Glutamatergic neuron (in vitro differentiated cells): Measurements from ENCODE around the gene BOLA3. TPM values are rescaled to one million over a fixed set of nuclear protein-coding genes. Genes with fewer than 3 reads are reported as not detected.

Source experiments
- DNase-seq: peaks from one replicate; pipeline ENCODE4 v3.0.0; 2022
- H3K27ac Mint-ChIP-seq: one replicate; pipeline ENCODE4 v1.8.0; 2020; ENCODE audit warnings: mild to moderate bottlenecking, mixed read lengths, inconsistent platforms; ENCODE audit not compliant: unreplicated experiment
- H3K27me3 Mint-ChIP-seq: one replicate; pipeline ENCODE4 v1.8.0; 2020; ENCODE audit warnings: mild to moderate bottlenecking, moderate library complexity, mixed read lengths, inconsistent platforms; ENCODE audit not compliant: unreplicated experiment
- H3K36me3 Mint-ChIP-seq: one replicate; pipeline ENCODE4 v1.8.0; 2020; ENCODE audit warnings: mild to moderate bottlenecking, mixed read lengths, inconsistent platforms; ENCODE audit not compliant: unreplicated experiment
- H3K4me1 Mint-ChIP-seq: one replicate; pipeline ENCODE4 v1.8.0; 2020; ENCODE audit warnings: mild to moderate bottlenecking, low read depth, mixed read lengths, inconsistent platforms; ENCODE audit not compliant: unreplicated experiment
- H3K4me3 Mint-ChIP-seq: one replicate; pipeline ENCODE4 v1.8.0; 2020; ENCODE audit warnings: mild to moderate bottlenecking, mixed read lengths, inconsistent platforms; ENCODE audit not compliant: unreplicated experiment
- H3K9me3 Mint-ChIP-seq: one replicate; pipeline ENCODE4 v1.8.0; 2020; ENCODE audit warnings: mild to moderate bottlenecking, moderate library complexity, mixed read lengths, inconsistent platforms; ENCODE audit not compliant: unreplicated experiment
- total RNA-seq: library from RNA; stranded (reverse); fragmentation: NEBNext Ultra II Directional; extraction: Animal tissue kit (Norgen Biotek cat#: 25700); gene quantifications from one replicate; pipeline ENCODE4 v1.2.1, GENCODE V29; 2021; ENCODE audit not compliant: unreplicated experiment
- TF ChIP-seq, protein P1 (sequence below): fragments of 200-600 bp; sonication (generic); IDR thresholded peaks from one replicate; pipeline ENCODE4 v1.5.0; 2021; ENCODE audit not compliant: partially characterized antibody, unreplicated experiment

Gene BOLA3
- total RNA-seq, 1 donor from 2014 or later: 17.7 TPM

DNA sequence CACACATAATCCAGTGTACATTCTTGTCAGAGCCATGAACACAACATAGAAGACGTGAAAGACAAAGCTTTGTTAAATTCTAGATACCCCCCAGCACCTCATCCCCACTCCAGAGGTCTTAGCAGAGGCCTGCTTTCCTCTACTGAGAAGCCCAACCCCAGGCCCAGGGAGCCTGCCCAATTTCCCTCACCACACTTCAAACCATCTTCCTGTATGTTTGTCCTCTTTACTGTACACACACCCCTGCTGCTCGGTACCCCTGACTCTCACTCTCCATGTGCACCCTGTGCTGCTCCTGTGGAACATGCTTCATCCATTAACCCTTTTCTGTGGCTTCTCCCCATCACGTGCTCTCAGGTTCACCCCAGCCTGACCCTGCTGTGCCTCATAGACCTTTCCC is 37.2 kb downstream of the BOLA3 start:
- Mint-ChIP-seq H3K36me3 (no peaks in the 10 kb centered on the region), H3K9me3 (peaks cover 10% of the 10 kb centered on the region), H3K27ac (no peak overlapping the region), H3K4me1 (peaks cover 14% of the 10 kb centered on the region), H3K4me3 (no peak overlapping the region), H3K27me3 (peaks cover 9% of the 10 kb centered on the region)
- no peak for DNase-seq
- TF ChIP-seq, protein P1, sequence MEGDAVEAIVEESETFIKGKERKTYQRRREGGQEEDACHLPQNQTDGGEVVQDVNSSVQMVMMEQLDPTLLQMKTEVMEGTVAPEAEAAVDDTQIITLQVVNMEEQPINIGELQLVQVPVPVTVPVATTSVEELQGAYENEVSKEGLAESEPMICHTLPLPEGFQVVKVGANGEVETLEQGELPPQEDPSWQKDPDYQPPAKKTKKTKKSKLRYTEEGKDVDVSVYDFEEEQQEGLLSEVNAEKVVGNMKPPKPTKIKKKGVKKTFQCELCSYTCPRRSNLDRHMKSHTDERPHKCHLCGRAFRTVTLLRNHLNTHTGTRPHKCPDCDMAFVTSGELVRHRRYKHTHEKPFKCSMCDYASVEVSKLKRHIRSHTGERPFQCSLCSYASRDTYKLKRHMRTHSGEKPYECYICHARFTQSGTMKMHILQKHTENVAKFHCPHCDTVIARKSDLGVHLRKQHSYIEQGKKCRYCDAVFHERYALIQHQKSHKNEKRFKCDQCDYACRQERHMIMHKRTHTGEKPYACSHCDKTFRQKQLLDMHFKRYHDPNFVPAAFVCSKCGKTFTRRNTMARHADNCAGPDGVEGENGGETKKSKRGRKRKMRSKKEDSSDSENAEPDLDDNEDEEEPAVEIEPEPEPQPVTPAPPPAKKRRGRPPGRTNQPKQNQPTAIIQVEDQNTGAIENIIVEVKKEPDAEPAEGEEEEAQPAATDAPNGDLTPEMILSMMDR: no peak

DNA sequence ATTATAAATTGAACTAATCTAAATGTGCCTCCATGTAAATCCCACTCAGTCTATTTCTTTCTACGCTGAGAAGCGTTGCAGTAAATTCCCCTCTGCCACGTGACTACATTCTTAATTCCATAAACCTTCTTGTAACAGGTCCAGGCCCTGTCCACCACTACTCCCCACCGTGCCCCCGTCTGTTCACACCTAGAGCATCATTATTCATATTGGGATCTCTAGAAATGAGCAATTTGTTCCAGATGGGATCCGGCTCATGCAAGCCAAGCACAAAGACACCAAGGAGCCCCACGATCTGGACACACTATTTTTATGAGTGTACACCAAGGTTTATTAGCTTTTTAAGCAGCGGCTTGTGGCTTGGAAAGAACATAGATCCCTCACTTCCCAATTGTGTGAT is 38.2 kb downstream of the BOLA3 start:
- Mint-ChIP-seq H3K36me3 (no peaks in the 10 kb centered on the region), H3K27ac (no peak overlapping the region), H3K27me3 (peaks cover 11% of the 10 kb centered on the region), H3K4me1 (peaks cover 14% of the 10 kb centered on the region), H3K4me3 (no peak overlapping the region), H3K9me3 (peaks cover 12% of the 10 kb centered on the region)
- DNase-seq: no peak
- TF ChIP-seq, protein P1: no peak

DNA sequence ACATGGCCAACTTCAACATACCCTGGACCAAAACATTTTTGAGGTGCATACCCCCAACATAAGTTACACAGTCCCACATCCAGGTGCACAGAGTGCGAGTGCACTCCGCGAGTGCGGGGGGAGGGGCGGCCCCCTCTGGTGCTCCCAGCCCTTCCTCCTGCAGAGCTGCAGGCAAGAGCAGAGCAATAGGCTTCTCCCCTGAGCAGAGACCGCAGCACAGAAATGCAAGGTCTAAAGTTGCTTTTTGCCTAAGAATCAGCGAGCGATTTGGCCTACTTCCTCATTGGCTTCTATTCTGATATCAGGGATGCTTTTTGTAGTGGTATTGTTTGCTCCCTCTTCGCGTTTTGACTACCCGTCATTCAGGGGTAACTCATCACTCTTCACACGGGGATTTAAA is 40.6 kb downstream of the BOLA3 start:
- Mint-ChIP-seq H3K9me3 (peaks cover 16% of the 10 kb centered on the region), H3K27me3 (peaks cover 17% of the 10 kb centered on the region), H3K36me3 (no peaks in the 10 kb centered on the region), H3K4me3 (no peak overlapping the region), H3K4me1 (peaks cover 14% of the 10 kb centered on the region), H3K27ac (no peak overlapping the region)
- DNase-seq: peak; percentile 40
- TF ChIP-seq, protein P1: no peak

DNA sequence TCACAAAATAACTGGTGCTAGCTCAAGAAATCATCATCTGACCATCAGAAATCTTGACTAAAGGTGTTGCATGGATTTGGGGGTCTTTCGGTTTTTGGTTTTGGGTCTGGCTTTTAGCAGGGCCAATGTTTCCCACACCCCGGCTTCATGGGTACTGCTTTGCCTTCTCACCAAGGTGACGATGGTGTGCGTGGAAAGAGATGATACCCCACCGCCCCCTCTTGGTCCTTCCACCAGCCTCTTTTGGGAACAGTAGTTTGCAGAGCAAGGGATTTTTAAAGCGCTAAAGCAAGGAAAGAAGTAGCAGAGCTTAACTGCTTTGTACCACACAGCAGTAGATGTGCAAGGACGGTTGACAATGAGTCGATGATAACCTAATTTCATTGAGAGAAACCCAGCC is 42.3 kb downstream of the BOLA3 start:
- H3K4me3 Mint-ChIP-seq: no peak overlapping the region
- peaks cover 14% of the 10 kb centered on the region for H3K4me1 Mint-ChIP-seq
- H3K27me3 Mint-ChIP-seq: peaks cover 12% of the 10 kb centered on the region
- peaks cover 16% of the 10 kb centered on the region for H3K9me3 Mint-ChIP-seq
- no peaks in the 10 kb centered on the region for H3K36me3 Mint-ChIP-seq
- no peak for DNase-seq
- TF ChIP-seq, protein P1: no peak
- no peak overlapping the region for H3K27ac Mint-ChIP-seq

DNA sequence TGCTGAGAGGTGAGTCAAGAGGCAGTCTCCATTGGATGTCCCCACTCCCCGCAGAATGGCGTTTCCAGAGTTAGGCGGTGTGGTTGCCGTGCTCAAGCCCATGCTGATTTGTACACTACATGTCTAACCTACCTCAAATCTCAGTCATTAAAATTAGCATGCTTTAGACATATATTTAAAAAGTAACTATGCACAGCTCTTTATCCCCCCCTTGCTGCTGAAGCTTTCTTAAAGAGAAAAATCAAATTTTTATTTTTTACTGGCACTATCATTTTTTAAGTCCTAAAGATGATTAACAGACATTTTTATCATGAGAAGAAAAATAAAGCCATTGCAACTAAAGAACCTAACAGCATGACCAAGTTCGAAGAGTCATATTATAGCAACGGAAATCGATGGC is 42.9 kb downstream of the BOLA3 start:
- Mint-ChIP-seq H3K4me1 (peaks cover 14% of the 10 kb centered on the region), H3K4me3 (no peak overlapping the region), H3K27me3 (peaks cover 14% of the 10 kb centered on the region), H3K36me3 (no peaks in the 10 kb centered on the region), H3K9me3 (peaks cover 15% of the 10 kb centered on the region), H3K27ac (no peak overlapping the region)
- TF ChIP-seq, protein P1: no peak
- no peak for DNase-seq
